A204.1 (cell line): ENCODE data around the gene PLA2R1.

Experiments
- FAIRE-seq: peaks from 2 replicates; lab custom pipeline; 2012; peaks lifted over from hg19 to GRCh38; lab: Jason Lieb, UNC

PLA2R1 gene

DNA sequence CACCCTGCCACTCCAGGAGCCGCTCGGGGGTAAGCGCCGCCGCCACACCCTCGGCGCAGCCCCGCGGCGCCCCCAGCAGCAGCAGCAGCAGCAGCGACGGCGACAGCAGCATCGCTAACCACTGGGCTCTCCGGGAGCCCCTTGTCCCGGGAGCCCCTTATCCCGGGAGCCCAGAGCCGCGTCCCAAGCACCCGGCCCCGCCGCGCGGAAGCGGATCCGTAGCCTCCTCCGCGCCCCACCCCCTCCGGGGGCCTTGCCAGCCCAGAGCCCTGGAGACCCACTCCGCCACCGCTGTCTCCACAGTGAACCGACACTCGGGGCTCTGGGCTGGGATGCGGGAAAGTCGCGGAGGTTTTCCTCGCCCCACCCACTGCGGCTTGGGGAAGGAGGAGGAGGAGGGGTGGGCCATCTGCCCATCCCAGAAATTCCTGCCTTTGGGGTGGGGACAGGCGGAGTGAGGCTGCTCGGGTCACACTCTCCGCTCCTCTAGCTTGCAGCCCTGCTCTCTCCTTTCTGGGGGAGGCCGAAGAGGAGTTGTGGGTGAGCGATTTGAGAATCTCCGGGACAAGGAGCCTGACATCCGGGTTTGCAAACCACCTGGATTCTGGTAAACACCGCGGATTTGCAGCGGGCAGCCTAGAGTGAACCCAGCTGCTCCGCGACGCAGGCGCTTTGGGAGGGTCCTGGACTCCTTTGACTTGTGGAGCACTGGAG is at the start of gene PLA2R1:
Gene PLA2R1, minus strand, starts transcription at position 324 of the 714 bp plus-strand sequence. Its CDS starts 212 bp downstream, at position 112.
- FAIRE-seq = no peak

DNA sequence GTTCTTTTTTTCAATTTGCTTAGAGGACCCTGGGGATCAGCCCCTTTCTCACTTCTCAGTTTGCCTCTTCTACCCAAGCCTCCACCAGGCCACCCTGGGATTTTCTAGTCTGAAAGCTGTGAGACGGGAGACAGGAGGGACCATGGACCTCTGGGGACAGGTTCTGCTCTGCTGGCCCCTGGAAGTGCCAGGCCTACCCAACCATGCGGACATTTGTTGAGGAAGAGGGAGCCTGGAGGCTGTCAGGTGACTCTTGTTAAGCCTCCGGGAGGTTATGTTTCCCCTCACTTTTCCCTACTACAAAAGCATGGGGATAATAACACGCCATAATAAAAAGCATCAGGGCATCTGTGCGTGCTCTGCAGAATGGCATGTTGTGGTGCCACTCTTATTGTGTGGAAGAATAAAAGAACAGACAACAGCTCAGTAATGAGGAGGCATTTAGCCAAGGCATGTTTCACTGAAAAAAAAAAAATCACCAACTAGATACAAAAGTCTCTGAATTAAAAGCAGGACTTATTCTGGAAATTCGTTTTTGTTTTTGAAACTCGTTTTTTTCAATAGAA is 48.3 kb upstream of the PLA2R1 start:
- FAIRE-seq = no peak

DNA sequence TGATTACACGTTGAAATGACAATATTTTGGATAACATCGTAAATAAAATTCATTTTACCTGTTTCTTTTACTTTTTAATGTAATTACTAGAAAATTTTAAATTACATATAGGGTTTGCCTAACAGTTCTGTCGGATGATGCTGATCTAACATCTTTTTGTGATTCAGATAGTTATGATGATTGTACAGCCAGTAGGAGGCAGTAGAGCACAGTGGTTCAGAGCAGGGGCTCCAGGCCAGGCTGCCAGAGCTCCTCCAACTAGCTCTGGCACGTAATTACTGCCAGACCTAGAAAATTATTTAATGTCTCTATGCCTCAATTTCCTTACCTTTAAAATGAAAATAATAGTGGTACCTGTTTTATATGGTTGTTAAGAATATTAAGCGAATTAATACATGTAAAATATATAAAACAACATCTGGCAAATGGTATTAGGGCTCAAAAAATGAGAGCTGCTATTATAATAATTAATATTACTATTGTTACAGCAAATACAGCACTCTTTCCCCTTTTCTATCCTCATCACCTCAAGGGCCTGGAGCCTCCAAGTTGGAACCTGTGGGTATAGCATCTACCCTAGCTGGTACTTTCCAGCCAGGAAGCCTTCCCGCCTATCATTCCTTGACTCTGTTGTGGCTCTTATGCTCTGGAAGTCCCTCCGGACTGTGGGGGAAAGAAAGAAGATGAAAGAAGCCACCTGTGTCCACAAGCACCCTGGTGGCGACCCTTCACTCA is 47.7 kb upstream of the PLA2R1 start:
- FAIRE-seq = peak; percentile 88

DNA sequence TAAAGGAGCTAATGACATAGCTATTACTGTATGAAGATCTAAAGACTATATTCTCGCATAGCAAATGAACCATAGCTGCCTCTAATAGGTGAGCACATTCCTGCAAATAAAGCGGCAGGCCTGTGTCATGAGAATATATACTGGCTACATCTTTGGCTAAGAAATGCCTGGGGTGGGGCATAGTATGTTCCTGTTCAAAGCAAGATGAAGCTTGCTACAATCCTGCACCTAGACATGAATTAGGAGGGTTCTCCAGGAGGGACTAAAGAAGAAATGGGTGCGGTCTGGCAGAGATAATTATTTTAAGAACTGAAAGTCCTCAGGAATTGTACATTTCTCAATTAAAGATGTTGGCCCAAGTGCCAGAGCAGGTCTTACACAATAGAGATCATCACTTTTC is 46.8 kb upstream of the PLA2R1 start:
- FAIRE-seq = no peak

DNA sequence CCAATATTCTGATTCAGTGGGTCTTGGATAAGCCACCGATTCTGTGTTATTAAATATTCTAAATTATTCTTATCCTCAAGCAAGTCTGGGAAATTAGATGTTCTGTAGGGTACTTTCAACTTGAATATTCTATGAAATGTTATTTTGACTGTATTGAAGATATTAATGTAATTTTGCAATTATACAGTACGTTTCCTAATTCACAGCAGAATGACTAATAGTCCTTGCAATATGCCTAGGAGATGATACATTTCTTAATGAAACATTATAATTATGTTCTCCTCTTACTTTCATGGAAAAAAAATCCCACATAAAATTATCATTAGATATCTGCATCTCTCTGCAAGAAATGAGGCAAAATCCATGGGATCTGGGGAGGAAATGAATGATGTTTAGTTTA is 46.2 kb upstream of the PLA2R1 start:
- no peak for FAIRE-seq

DNA sequence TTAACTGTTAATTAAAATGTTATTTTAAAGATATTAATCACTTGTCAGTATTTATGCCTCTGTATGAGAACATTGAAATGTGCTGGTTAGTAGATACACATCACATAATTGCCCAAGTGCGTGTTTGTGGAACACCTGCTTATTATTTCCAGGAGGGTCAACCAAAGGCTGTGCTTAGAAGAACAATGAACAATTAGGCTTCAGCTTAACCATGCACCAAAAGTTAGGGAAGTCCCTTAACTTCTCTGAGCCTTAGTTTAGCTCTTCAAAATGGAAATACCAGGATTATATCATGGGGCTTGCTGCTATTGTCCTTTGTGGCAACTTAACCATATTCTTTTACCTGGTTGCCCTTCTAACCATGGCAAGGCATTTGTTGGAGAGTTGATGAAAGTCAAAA is 43.0 kb upstream of the PLA2R1 start:
- FAIRE-seq = no peak

DNA sequence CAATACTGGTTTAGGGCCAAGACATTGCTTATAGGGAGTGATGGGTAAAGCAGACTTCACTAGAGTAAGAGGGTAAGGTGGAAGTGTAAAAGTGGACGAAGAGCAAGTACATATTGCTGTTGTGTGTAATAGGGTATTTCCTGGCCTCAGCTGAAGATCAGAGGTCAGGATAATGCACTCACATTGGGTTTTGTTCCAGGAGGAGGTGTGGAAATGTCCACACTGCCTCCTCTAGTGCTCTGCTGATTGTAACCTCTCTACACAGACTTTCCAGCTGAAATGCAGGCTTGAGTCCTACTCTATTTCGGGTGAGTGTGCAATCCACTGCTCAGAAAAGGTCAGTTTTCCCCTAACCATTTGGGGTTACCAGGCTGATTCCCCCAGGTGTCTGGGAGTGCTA is 41.7 kb upstream of the PLA2R1 start:
- no peak for FAIRE-seq

DNA sequence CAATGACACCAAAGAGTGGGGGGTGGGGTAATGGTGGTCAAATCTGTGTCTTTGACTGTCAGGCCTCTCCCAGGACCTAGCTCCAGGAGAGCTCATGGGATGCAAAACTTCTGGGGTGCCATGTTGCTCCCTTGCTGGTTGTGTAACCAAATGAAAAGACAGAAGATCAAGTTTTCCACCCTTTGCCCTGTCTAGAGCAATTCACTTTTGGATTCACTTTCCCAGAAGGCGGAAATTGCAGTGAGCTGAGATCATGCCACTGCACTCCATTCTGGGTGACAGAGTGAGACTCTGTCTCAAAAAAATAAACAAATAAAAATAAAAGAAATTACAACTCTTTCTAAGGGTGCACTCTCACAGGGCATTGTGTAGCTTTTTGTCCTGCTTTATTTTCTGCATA is 34.9 kb upstream of the PLA2R1 start:
- no peak for FAIRE-seq

DNA sequence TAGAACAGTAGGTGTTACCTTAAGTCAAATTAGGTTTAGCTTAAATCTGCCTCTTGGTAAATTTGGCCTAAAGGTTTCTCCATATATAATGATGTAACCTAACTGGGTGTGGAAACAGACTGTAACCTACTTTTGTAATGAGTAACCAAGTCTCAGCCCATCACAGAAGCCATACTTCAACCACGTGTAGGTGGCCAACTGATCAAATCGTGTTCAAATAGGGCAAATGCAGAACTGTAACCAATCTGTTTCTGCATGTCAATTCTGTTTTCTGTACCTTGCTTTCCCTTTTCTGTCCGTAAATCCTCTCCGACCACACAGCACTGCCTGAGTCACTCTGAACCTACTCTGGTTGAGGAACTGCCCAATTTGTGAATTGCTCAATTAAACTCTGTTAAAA is 34.0 kb upstream of the PLA2R1 start:
- FAIRE-seq = no peak

DNA sequence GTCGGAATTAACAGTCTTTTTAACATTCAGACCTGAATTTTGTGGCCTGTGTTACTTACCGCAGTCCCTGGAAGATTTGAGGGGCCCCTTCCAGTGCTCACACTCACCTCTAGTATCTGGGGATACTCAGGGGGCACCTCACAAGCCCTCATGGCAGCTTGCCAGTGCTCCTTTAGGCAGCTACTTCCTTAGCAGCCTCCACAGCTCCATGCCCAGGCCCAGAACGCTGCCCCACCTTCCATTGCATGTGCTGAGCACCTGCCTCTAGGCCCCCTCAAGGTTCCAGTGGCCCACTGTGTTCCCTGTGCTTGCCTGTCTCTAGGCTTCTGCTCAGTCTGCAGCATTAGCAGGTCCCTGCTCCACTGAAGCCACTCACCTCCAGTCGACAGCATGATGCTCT is 30.0 kb upstream of the PLA2R1 start:
- no peak for FAIRE-seq

DNA sequence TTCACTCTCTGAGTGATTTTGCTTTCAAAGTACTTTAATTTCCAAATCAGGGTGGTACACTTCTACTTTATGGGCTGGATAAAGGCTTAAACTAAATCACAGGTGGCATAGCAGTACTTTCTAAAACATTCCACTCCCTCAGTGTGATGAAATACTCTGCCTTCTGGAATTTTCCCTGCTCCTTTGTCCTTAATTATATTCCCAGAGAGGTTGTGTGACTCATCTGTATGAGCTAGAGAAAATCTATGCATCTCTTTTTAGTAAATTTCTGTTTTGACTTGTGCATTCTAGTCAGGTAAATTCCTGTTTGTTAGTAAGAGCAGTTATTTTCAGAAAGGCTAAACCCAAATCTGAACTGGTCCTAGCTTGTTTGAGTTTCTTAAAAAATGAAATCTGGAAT is 29.0 kb upstream of the PLA2R1 start:
- FAIRE-seq = no peak

DNA sequence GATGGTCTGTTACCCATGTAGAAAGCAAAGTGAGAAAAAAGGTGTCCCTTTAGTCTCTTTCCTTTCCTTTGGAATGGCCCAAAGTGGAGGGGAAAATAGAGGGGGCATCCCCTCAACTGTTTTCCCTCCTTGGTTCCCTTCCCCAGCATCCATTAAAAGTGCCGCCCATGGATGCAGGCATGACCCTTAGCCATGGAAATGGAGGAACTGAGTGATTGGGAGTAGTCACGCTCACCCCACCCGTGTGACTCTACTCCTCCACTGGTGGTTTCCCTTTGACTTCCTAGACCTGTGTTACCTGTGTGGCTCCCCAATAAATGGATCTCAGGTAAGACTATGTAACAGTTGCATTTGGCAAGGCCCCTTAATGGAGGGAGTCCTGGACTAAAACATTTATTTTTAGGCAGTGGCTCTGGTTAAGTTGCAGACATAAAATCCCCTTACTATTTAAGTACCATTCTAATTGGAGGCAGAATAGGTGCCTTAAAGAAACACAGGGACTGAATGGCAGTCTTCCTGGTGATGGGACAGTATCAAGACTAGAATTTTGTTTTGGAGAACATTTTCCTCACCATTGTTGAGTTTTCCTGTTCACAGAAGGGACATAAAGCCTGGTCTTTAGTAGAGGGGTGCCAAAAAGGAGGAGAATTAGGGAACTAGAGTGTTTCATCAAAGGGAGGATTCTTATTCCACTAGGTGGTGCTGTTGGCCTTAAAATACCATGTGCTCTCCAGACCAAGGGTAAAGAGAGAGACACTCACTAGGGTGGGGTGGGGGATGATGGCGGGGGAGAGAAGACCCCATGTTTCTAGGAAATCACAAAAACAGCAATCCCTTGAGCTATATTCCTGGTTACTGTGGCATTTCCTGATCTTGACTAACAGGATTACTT is 25.7 kb upstream of the PLA2R1 start:
- FAIRE-seq = no peak

DNA sequence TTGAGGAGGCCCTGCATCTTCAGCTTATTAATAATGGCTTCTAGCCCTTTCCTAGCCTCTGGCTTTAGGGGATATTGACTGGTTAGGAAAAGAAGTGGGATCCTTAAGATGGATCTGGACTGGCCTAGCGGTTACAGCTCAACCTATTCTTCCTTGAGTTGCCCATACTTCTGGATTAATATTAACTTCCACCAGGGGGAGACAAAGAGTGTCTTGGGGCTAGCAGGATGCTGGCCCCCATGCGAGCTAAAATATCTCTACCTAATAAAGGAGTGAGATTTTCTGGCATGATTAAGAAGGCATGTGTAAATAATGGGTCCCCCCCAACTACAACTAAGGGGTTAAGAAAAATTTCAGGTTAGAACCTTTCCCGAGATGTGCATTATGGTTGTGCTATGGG is 23.2 kb upstream of the PLA2R1 start:
- no peak for FAIRE-seq

DNA sequence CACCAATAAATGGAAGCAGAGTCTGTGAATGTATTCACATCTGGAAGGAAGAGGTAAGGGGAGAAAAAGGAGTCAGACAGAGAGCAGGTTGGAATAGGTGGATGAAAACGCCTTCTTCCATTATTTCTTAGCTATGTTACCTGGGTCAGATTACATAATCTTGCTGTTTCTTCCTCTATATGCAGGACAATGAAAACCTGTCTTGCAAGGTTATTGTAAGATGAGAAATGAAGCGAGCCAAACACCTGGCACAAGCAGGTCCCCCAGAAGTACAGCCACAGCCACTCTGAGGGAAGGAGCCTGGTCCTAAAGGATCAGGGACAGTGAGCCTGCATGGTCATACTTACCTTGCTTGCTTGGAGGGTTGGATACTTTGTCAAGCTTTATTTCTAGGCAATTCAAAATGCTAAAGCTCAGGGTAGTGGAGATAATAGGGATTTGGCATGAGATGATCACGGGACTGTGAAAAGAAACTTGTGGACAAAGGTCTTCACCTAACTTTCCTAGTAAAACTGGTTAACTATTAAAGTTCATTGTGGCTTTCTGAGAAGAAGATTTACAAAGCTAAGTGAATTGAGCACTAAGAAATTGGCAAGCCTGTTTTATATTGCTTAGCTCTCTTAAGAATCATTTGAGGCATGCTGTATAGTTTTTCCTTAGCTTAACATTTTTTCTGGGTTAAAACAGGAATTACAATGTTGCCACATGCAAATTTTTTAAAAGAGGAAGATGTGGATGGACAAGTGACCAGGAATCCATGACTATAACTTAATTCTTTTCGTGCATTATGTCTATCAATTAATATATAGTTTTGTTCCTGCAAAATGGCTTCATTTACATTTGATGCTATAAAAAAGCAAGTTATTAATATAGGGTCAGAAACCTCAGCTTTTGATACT is 15.7 kb upstream of the PLA2R1 start:
- no peak for FAIRE-seq

DNA sequence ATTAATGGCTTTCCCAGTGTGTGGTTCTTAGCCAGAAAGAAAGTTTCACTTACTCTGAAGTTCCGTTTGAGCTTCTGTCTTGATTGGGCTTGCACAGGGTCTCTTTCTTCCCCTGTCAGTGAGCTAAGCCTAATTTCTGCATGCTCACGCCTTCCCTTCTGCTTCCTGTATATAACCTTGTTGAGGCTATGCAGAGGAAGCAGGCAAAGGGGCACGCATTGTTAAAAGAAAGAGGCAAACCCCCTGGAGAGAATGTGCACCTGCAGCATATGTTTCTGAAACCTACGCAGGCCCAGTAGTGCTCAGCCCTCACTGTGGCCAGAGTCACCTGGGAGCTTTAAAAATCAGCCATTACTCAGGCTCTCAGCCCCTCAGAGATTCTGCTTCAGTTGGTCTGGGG is 14.5 kb upstream of the PLA2R1 start:
- FAIRE-seq = no peak

DNA sequence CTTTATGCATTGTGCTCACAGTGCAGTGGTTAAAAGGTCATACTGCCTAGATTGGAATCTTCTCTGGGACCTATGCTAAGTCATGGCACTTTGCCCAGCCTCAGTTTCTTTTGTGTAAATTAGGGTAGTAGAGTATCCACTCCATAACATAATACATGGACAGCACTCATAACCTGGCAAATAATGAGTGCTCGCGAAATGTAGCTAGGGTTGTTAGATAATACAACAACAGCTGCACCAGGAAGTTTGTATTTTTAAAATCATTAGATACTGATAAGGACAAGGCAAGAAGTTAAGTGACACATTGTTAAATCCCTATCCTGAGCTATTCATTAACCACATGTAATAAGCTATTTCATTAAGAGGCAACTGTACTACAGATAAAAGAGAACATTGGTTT is 13.8 kb upstream of the PLA2R1 start:
- FAIRE-seq = no peak

DNA sequence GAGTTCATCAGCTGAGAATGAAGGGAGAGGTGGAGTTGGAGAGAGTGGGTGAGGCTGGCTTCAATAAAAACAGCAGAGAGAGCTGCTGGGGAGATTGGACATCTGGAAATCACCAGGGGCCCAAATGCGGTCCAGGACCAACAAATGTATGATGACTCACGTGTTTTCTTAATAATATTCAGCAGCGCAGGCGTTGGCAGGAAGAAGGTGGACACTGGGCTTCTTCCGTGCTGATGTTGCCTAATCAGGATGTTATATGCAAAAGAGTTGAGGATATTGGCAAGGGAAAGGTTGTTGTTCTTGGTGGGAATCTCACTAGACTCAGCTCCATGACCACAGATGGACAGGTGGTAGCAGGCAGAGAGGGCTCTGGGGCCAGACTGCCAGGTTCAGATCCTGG is 12.8 kb upstream of the PLA2R1 start:
- no peak for FAIRE-seq

DNA sequence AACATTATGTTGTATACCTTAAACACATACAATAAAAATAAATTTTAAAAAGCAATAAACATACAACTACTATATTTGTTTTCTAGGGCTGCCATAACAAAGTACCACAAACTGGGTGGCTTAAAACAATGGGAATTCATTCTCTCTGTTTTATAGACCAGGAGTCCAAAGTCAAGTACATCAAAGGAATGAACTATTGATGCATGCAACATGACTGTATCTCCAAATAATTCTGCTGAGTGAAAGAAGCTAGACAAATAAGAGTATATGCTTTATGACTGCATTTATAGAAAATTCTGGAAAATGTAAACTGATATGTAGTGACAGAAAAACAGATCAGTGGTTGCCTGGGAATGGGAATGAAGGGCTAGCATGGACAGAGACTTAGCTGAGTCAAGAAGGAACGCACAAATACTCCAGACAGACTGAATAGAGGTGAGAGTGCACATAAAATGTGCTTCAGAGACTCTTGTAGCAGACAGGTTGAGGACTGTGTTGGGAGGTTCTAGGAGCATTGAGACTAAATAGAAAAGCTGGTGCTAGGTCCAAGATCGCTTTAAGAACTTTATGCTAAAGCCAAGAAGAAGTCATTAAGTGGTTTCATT is 11.0 kb upstream of the PLA2R1 start:
- no peak for FAIRE-seq

DNA sequence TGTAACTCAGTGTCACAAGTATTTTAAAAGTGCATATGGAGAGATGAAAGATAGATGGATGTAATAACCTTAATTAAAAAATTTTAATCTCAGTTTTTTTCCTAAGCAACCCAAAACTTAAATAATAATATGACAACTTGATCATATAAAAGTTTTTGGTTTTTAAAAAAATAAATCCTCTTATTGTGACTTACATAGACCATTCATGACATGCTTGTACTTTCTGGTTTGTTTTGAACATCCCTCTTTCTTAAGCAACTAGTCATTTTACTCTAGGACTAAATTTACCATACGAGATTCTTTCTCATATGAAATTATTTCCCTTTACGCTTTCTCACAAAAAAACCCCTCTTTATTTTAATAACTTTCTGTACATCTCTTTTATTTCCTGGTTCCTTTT is 6.5 kb upstream of the PLA2R1 start:
- no peak for FAIRE-seq

DNA sequence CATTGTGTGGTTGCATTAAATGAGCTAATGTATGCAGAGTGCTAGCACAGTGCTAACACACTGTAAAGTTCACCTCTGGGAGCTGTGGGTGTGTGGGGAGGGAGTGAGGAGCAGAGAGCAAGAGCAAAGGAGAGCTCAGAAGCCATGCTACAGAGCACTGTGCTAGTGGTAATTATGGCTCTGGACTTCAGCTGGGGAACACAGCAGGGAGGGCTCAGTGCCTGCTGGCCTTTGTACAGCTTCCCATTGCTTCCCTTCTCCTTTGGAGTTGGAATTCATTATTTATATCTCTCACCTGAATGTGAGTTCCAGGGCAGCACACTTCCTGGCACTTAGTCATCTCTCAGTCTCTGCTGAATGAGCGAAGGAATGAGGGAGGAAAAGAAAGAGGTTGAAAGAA is 2.5 kb upstream of the PLA2R1 start:
- no peak for FAIRE-seq
